AG10803 (cell line): ENCODE measurements around the gene GSTK1.

Source experiments
- DNase-seq: peaks from one replicate; pipeline ENCODE4 v3.0.0; 2010; ENCODE audit warnings: low read depth
- H3K4me3 ChIP-seq: 2 replicates; pipeline ENCODE4 v1.5.1; 2011; ENCODE audit warnings: mild to moderate bottlenecking, low read length, control low read depth
- CTCF ChIP-seq: conservative IDR thresholded peaks from 2 replicates; pipeline ENCODE4 v1.5.1; 2011; ENCODE audit warnings: mild to moderate bottlenecking, low read length, control low read depth, inconsistent platforms

The GSTK1 gene

GRCh38 chr7:143284591-143285469, 21.6 kb downstream of the GSTK1 start, which contains the start of gene TMEM139:
TSS of gene TMEM139 (plus strand) at chr7:143284958. CDS start at chr7:143285958, 1,000 bp downstream.
- H3K4me3 ChIP-seq, result no peak within 1 kb of the TSS
- TF ChIP-seq CTCF, result no peak
- no peak for DNase-seq

GRCh38 chr7:143285470-143285778, 22.2 kb downstream of the GSTK1 start:
- TF ChIP-seq CTCF, result no peak
- H3K4me3 ChIP-seq, result no peak overlapping the region
- no peak for DNase-seq

- no peak overlapping the region for H3K4me3 ChIP-seq
- TF ChIP-seq CTCF, result no peak
- DNase-seq, result no peak
Observed at GRCh38 chr7:143285806-143286521, 22.7 kb downstream of the GSTK1 start.

- no peak for TF ChIP-seq CTCF
- DNase-seq, result no peak
- no peak overlapping the region for H3K4me3 ChIP-seq
Observed at GRCh38 chr7:143286522-143286890, 23.3 kb downstream of the GSTK1 start.

GRCh38 chr7:143287339-143287934, 24.2 kb downstream of the GSTK1 start:
- H3K4me3 ChIP-seq, result peak overlapping the region; percentile 57
- no peak for DNase-seq
- no peak for TF ChIP-seq CTCF

- H3K4me3 ChIP-seq, result peak within 1 kb of the TSS; percentile 88
- TF ChIP-seq CTCF, result peak; percentile 52
- peak; percentile 96 for DNase-seq
Observed at GRCh38 chr7:143287935-143288826, 24.9 kb downstream of the GSTK1 start, which contains the start of gene CASP2. TSS of gene CASP2 (plus strand) at chr7:143288351. CDS start at chr7:143288456, 105 bp downstream.
